NOMO-1 treated with DMSO at 0.1 percent for 48 hours (cell line): ENCODE data around the gene SUOX.
"Not testable (repeated sequence)": the region's sequence is repeated elsewhere in the genome, so short reads cannot be mapped to it uniquely, and the experiment has no call there.

ENCODE experiments used
- DNase-seq: peaks from one replicate; lab custom pipeline; 2025; ENCODE audit not compliant: unreplicated experiment; lab: John Stamatoyannopoulos, UW

Gene SUOX

GRCh38 chr12:56017181-56017580 lies 20.1 kb downstream of the SUOX start:
- DNase-seq: no peak

- no peak for DNase-seq
Measured at GRCh38 chr12:56018356-56018755, 21.3 kb downstream of the SUOX start.

- peak; percentile 25 for DNase-seq
Measured at GRCh38 chr12:56020423-56021184, 23.5 kb downstream of the SUOX start, which contains the start of gene IKZF4. Gene IKZF4 (plus strand): TSS chr12:56021043. CDS start chr12:56021494, 451 bp downstream.

- no peak for DNase-seq
Measured at GRCh38 chr12:56021889-56022497, 24.9 kb downstream of the SUOX start.

- DNase-seq: no peak
Measured at GRCh38 chr12:56028511-56029165, 31.6 kb downstream of the SUOX start.

- DNase-seq: no peak
Measured at GRCh38 chr12:56029166-56029519, 32.1 kb downstream of the SUOX start.

GRCh38 chr12:56029666-56030293 lies 32.7 kb downstream of the SUOX start:
- peak; percentile 22 for DNase-seq

GRCh38 chr12:56031987-56032386 lies 34.9 kb downstream of the SUOX start:
- no peak for DNase-seq

- no peak for DNase-seq
Measured at GRCh38 chr12:56034586-56035332, 37.7 kb downstream of the SUOX start.

- DNase-seq: no peak
Measured at GRCh38 chr12:56037161-56037560, 40.1 kb downstream of the SUOX start.

- DNase-seq: no peak
Measured at GRCh38 chr12:56038022-56038655, 41.1 kb downstream of the SUOX start.

GRCh38 chr12:56040151-56040550 lies 43.1 kb downstream of the SUOX start:
- DNase-seq: no peak

GRCh38 chr12:56040963-56041551 lies 44.0 kb downstream of the SUOX start:
- no peak for DNase-seq

- DNase-seq: peak; percentile 99
Measured at GRCh38 chr12:56041552-56042429, 44.7 kb downstream of the SUOX start, which contains the start of gene RPS26. Gene RPS26 (plus strand): TSS chr12:56041918. CDS start chr12:56042167, 249 bp downstream.

GRCh38 chr12:56042430-56042813 lies 45.3 kb downstream of the SUOX start:
- DNase-seq: not testable (repeated sequence)

- no peak for DNase-seq
Measured at GRCh38 chr12:56042843-56043242, 45.8 kb downstream of the SUOX start.

GRCh38 chr12:56046027-56046780 lies 49.1 kb downstream of the SUOX start:
- DNase-seq: no peak

GRCh38 chr12:56053407-56053893 lies 56.4 kb downstream of the SUOX start:
- no peak for DNase-seq
